Activated CD4-positive, alpha-beta T cell treated with anti-CD3 and anti-CD28 coated beads, Interleukin-2, amount 10 ng/mL, durations not matched to agents 24 days and 14 days (primary cell): Measurements from ENCODE around the gene BPIFB6. TPM values are rescaled to one million over a fixed set of nuclear protein-coding genes. Genes with fewer than 3 reads are reported as not detected.

ENCODE experiments used
- DNase-seq: peaks from one replicate; pipeline ENCODE4 v3.0.0; 2022
- H3K27ac Mint-ChIP-seq: one replicate; pipeline ENCODE4 v1.8.0; 2022; ENCODE audit warnings: mild to moderate bottlenecking, mixed read lengths
- H3K27me3 Mint-ChIP-seq: one replicate; pipeline ENCODE4 v1.8.0; 2022; ENCODE audit warnings: mixed read lengths
- H3K36me3 Mint-ChIP-seq: one replicate; pipeline ENCODE4 v1.8.0; 2022; ENCODE audit warnings: low read depth, mild to moderate bottlenecking, mixed read lengths
- H3K4me1 Mint-ChIP-seq: one replicate; pipeline ENCODE4 v1.8.0; 2021; ENCODE audit warnings: mixed read lengths
- H3K4me3 Mint-ChIP-seq: one replicate; pipeline ENCODE4 v1.8.0; 2022; ENCODE audit warnings: mild to moderate bottlenecking, moderate library complexity, mixed read lengths
- H3K9me3 Mint-ChIP-seq: one replicate; pipeline ENCODE4 v1.8.0; 2021; ENCODE audit warnings: mixed read lengths
- intact Hi-C: fragments of 100-400 bp; cut with micrococcal nuclease; formaldehyde crosslinking; loops from one replicate; pipeline ENCODE4 v1.15.1; 2023
- total RNA-seq: library from RNA; stranded (reverse); gene quantifications from 2 replicates; pipeline ENCODE4 v1.2.3, GENCODE V29; 2022

BPIFB6 gene
- not detected in 2 replicates for total RNA-seq

- intact Hi-C loops: no loop called here
- H3K9me3 Mint-ChIP-seq: no peaks in the 10 kb centered on the region
- no peak for DNase-seq
- no peaks in the 10 kb centered on the region for H3K36me3 Mint-ChIP-seq
- no peaks in the 10 kb centered on the region for H3K4me1 Mint-ChIP-seq
- no peak within 1 kb of the TSS for H3K4me3 Mint-ChIP-seq
- no peak within 1 kb of the TSS for H3K27ac Mint-ChIP-seq
- no peaks in the 10 kb centered on the region for H3K27me3 Mint-ChIP-seq
Observed at GRCh38 chr20:33031531-33031930, at the start of gene BPIFB6. BPIFB6 (plus strand) TSS chr20:33031648; CDS start chr20:33031648, 0 bp downstream.

- Mint-ChIP-seq H3K9me3 (no peaks in the 10 kb centered on the region), H3K27ac (no peak overlapping the region), H3K27me3 (no peaks in the 10 kb centered on the region), H3K36me3 (no peaks in the 10 kb centered on the region), H3K4me3 (no peak overlapping the region), H3K4me1 (no peaks in the 10 kb centered on the region)
- DNase-seq: no peak
- intact Hi-C loops: no loop called here
Observed at GRCh38 chr20:32982617-32983458, 48.6 kb upstream of the BPIFB6 start.

GRCh38 chr20:32983459-32984112 lies 47.9 kb upstream of the BPIFB6 start:
- Mint-ChIP-seq H3K27ac (no peak overlapping the region), H3K4me3 (no peak overlapping the region), H3K9me3 (no peaks in the 10 kb centered on the region), H3K4me1 (no peaks in the 10 kb centered on the region), H3K36me3 (no peaks in the 10 kb centered on the region), H3K27me3 (no peaks in the 10 kb centered on the region)
- intact Hi-C loops: no loop called here
- DNase-seq: no peak

GRCh38 chr20:32984196-32984595 lies 47.3 kb upstream of the BPIFB6 start:
- H3K4me1 Mint-ChIP-seq: no peaks in the 10 kb centered on the region
- no peaks in the 10 kb centered on the region for H3K9me3 Mint-ChIP-seq
- no peak overlapping the region for H3K4me3 Mint-ChIP-seq
- intact Hi-C loops: no loop called here
- no peaks in the 10 kb centered on the region for H3K36me3 Mint-ChIP-seq
- DNase-seq: no peak
- H3K27me3 Mint-ChIP-seq: no peaks in the 10 kb centered on the region
- no peak overlapping the region for H3K27ac Mint-ChIP-seq

GRCh38 chr20:32984631-32985354 lies 46.7 kb upstream of the BPIFB6 start:
- Mint-ChIP-seq H3K27me3 (no peaks in the 10 kb centered on the region), H3K4me1 (no peaks in the 10 kb centered on the region), H3K4me3 (no peak overlapping the region), H3K36me3 (no peaks in the 10 kb centered on the region), H3K27ac (no peak overlapping the region), H3K9me3 (no peaks in the 10 kb centered on the region)
- DNase-seq: no peak
- intact Hi-C loops: no loop called here

GRCh38 chr20:32985596-32985995 lies 45.9 kb upstream of the BPIFB6 start:
- DNase-seq: no peak
- Mint-ChIP-seq H3K27me3 (no peaks in the 10 kb centered on the region), H3K9me3 (no peaks in the 10 kb centered on the region), H3K4me3 (no peak overlapping the region), H3K36me3 (no peaks in the 10 kb centered on the region), H3K27ac (no peak overlapping the region), H3K4me1 (no peaks in the 10 kb centered on the region)
- intact Hi-C loops: no loop called here

GRCh38 chr20:32986331-32986966 lies 45.0 kb upstream of the BPIFB6 start:
- peaks cover 2% of the 10 kb centered on the region for H3K4me1 Mint-ChIP-seq
- no peak overlapping the region for H3K4me3 Mint-ChIP-seq
- H3K36me3 Mint-ChIP-seq: no peaks in the 10 kb centered on the region
- H3K27ac Mint-ChIP-seq: no peak overlapping the region
- no peaks in the 10 kb centered on the region for H3K9me3 Mint-ChIP-seq
- no peaks in the 10 kb centered on the region for H3K27me3 Mint-ChIP-seq
- intact Hi-C loops: no loop called here
- no peak for DNase-seq

- H3K27me3 Mint-ChIP-seq: no peaks in the 10 kb centered on the region
- no peak overlapping the region for H3K4me3 Mint-ChIP-seq
- no peaks in the 10 kb centered on the region for H3K9me3 Mint-ChIP-seq
- peaks cover 2% of the 10 kb centered on the region for H3K4me1 Mint-ChIP-seq
- no peaks in the 10 kb centered on the region for H3K36me3 Mint-ChIP-seq
- no peak for DNase-seq
- no peak overlapping the region for H3K27ac Mint-ChIP-seq
- intact Hi-C loops: no loop called here
Observed at GRCh38 chr20:32987044-32987825, 44.2 kb upstream of the BPIFB6 start.

- no peaks in the 10 kb centered on the region for H3K36me3 Mint-ChIP-seq
- no peaks in the 10 kb centered on the region for H3K9me3 Mint-ChIP-seq
- H3K4me1 Mint-ChIP-seq: peaks cover 2% of the 10 kb centered on the region
- H3K27me3 Mint-ChIP-seq: no peaks in the 10 kb centered on the region
- no peak for DNase-seq
- no peak overlapping the region for H3K4me3 Mint-ChIP-seq
- H3K27ac Mint-ChIP-seq: no peak overlapping the region
- intact Hi-C loops: no loop called here
Observed at GRCh38 chr20:32988008-32988407, 43.4 kb upstream of the BPIFB6 start.

GRCh38 chr20:32989507-32990283 lies 41.8 kb upstream of the BPIFB6 start:
- DNase-seq: no peak
- Mint-ChIP-seq H3K27ac (no peak overlapping the region), H3K27me3 (no peaks in the 10 kb centered on the region), H3K4me1 (peaks cover 2% of the 10 kb centered on the region), H3K9me3 (no peaks in the 10 kb centered on the region), H3K36me3 (no peaks in the 10 kb centered on the region), H3K4me3 (no peak overlapping the region)
- intact Hi-C loops: no loop called here

- Mint-ChIP-seq H3K4me3 (no peak overlapping the region), H3K27me3 (no peaks in the 10 kb centered on the region), H3K4me1 (peaks cover 2% of the 10 kb centered on the region), H3K36me3 (no peaks in the 10 kb centered on the region), H3K9me3 (no peaks in the 10 kb centered on the region), H3K27ac (no peak overlapping the region)
- intact Hi-C loops: no loop called here
- no peak for DNase-seq
Observed at GRCh38 chr20:32990426-32990825, 41.0 kb upstream of the BPIFB6 start.

- Mint-ChIP-seq H3K9me3 (peaks cover 3% of the 10 kb centered on the region), H3K27me3 (no peaks in the 10 kb centered on the region), H3K4me1 (peaks cover 2% of the 10 kb centered on the region), H3K27ac (no peak overlapping the region), H3K36me3 (no peaks in the 10 kb centered on the region), H3K4me3 (no peak overlapping the region)
- intact Hi-C loops: no loop called here
- no peak for DNase-seq
Observed at GRCh38 chr20:32991383-32991782, 40.1 kb upstream of the BPIFB6 start.
